Measurements from ENCODE around the gene LMAN2.

GRCh38 chr5:177336112-177336511 is 15.4 kb downstream of the LMAN2 start:
- TF ChIP-seq YY1 (IDR thresholded peaks at IDR 0.05; ENCODE audit: extremely low read depth, insufficient replicate concordance, low read depth, low read length) = no peak
- peak; percentile 59 to 96 (median 76) for TF ChIP-seq CTCF (IDR thresholded peaks at IDR 0.05 in 2 of 3, conservative IDR thresholded peaks at IDR 0.05 in 1 of 3; ENCODE audit: borderline replicate concordance in 1 of 3, insufficient read depth in 1 of 3, low read depth in 2 of 3, low read length in 2 of 3)
- TF ChIP-seq POLR2A (IDR thresholded peaks at IDR 0.05; ENCODE audit: borderline replicate concordance, extremely low read depth, insufficient read depth, insufficient read length) = no peak
- TF ChIP-seq SP1 (IDR thresholded peaks at IDR 0.05; ENCODE audit: low read depth) = no peak
- peak; percentile 58 for TF ChIP-seq RAD21 (IDR thresholded peaks at IDR 0.05; ENCODE audit: low read depth)
- TF ChIP-seq POLR2AphosphoS5 (IDR thresholded peaks at IDR 0.05; ENCODE audit: low read depth, low read length) = no peak
- no peak for TF ChIP-seq MAX (IDR thresholded peaks at IDR 0.05)
- TF ChIP-seq EZH2 (IDR thresholded peaks at IDR 0.05) = no peak
- no peak for TF ChIP-seq ZFX (IDR thresholded peaks at IDR 0.05)
- TF ChIP-seq CEBPB (IDR thresholded peaks at IDR 0.05; ENCODE audit: low read depth) = no peak
- no peak for TF ChIP-seq SRF (IDR thresholded peaks at IDR 0.05; ENCODE audit: low read depth)
